ENCODE results near the gene GSE1. TPM values are rescaled to one million over a fixed set of nuclear protein-coding genes. Genes with fewer than 3 reads are reported as not detected.

GSE1 gene
- total and polyA plus RNA-seq, 2 of the 13 experiments (the other 11 are each of a cell fraction or from before 2014, with no cell fraction given): 16.1 to 31.2 TPM

- TF ChIP-seq ZNF280D (CRISPR knock-in tag; IDR thresholded peaks at IDR 0.05): no peak
- TF ChIP-seq ZXDC (CRISPR knock-in tag; IDR thresholded peaks at IDR 0.05): no peak
- TF ChIP-seq SMAD3 (CRISPR knock-in tag; IDR thresholded peaks at IDR 0.05): peak; percentile 73; the same call in 1 of the 2 replicates
- peak; percentile 96; the same call in 1 of the 2 replicates for TF ChIP-seq ZNF691 (CRISPR knock-in tag; IDR thresholded peaks at IDR 0.05; ENCODE audit: borderline replicate concordance, low read depth)
- no peak for TF ChIP-seq ZNF564 (CRISPR knock-in tag; IDR thresholded peaks at IDR 0.05)
- TF ChIP-seq FLYWCH1 (CRISPR knock-in tag; IDR thresholded peaks at IDR 0.05): no peak
- 0 out of 2 replicates have a peak, but pooled peaks have one; percentile 37 for TF ChIP-seq KAT7 (CRISPR knock-in tag; IDR thresholded peaks at IDR 0.05; ENCODE audit: borderline replicate concordance)
- no peak for TF ChIP-seq MAF1 (CRISPR knock-in tag; IDR thresholded peaks at IDR 0.05; ENCODE audit: borderline replicate concordance)
- TF ChIP-seq REST (IDR thresholded peaks at IDR 0.05; ENCODE audit: borderline replicate concordance in 1 of 2, low read depth in 1 of 2, low read length in 2 of 2): no peak
- TF ChIP-seq ZNF549 (CRISPR knock-in tag; IDR thresholded peaks at IDR 0.05): no peak
- peak; percentile 49; the same call in 1 of the 2 replicates for TF ChIP-seq HOXA5 (CRISPR knock-in tag; IDR thresholded peaks at IDR 0.05)
- TF ChIP-seq ZNF749 (CRISPR knock-in tag; IDR thresholded peaks at IDR 0.05; ENCODE audit: borderline replicate concordance): no peak
- no peak for TF ChIP-seq ZNF570 (CRISPR knock-in tag; IDR thresholded peaks at IDR 0.05; ENCODE audit: borderline replicate concordance)
- no peak for TF ChIP-seq CAMTA2 (CRISPR knock-in tag; IDR thresholded peaks at IDR 0.05; ENCODE audit: borderline replicate concordance)
- peak; percentile 42; the same call in 1 of the 2 replicates for TF ChIP-seq TFDP1 (CRISPR knock-in tag; IDR thresholded peaks at IDR 0.05; ENCODE audit: borderline replicate concordance)
Observed at GRCh38 chr16:85563515-85564276, 49.4 kb upstream of the GSE1 start (continued).
